ENCODE measurements around the gene SDK2.

Gene SDK2

GRCh38 chr17:73582359-73582758, 61.9 kb downstream of the SDK2 start:
- no peak for TF ChIP-seq CTCF (IDR thresholded peaks at IDR 0.05; ENCODE audit: low read depth, low read length)
- Histone ChIP-seq H3K27me3 (peaks cover 68% of the 10 kb centered on the region), H3K9me3 (no peaks in the 10 kb centered on the region), H3K4me3 (ENCODE audit: low read depth, low read length) (no peak overlapping the region), H3K4me1 (peaks cover 12% of the 10 kb centered on the region), H3K36me3 (no peaks in the 10 kb centered on the region)
- DNase-seq: no peak

- Histone ChIP-seq H3K9me3 (no peaks in the 10 kb centered on the region), H3K27me3 (peaks cover 78% of the 10 kb centered on the region), H3K4me3 (ENCODE audit: low read depth, low read length) (no peak overlapping the region), H3K36me3 (no peaks in the 10 kb centered on the region), H3K4me1 (peaks cover 8% of the 10 kb centered on the region)
- TF ChIP-seq CTCF (IDR thresholded peaks at IDR 0.05; ENCODE audit: low read depth, low read length): no peak
- no peak for DNase-seq
Measured at GRCh38 chr17:73581379-73581778, 62.9 kb downstream of the SDK2 start.

- TF ChIP-seq CTCF (IDR thresholded peaks at IDR 0.05; ENCODE audit: low read depth, low read length): no peak
- no peaks in the 10 kb centered on the region for H3K9me3 ChIP-seq
- no peak overlapping the region for H3K4me3 ChIP-seq (ENCODE audit: low read depth, low read length)
- H3K36me3 ChIP-seq: no peaks in the 10 kb centered on the region
- H3K4me1 ChIP-seq: no peaks in the 10 kb centered on the region
- peaks cover 84% of the 10 kb centered on the region for H3K27me3 ChIP-seq
- no peak for DNase-seq
Measured at GRCh38 chr17:73580073-73580710, 64.1 kb downstream of the SDK2 start.

- no peak for TF ChIP-seq CTCF (IDR thresholded peaks at IDR 0.05; ENCODE audit: low read depth, low read length)
- no peak for DNase-seq
- H3K4me1 ChIP-seq: no peaks in the 10 kb centered on the region
- H3K27me3 ChIP-seq: peaks cover 79% of the 10 kb centered on the region
- no peak overlapping the region for H3K4me3 ChIP-seq (ENCODE audit: low read depth, low read length)
- H3K9me3 ChIP-seq: no peaks in the 10 kb centered on the region
- no peaks in the 10 kb centered on the region for H3K36me3 ChIP-seq
Measured at GRCh38 chr17:73576556-73577098, 67.6 kb downstream of the SDK2 start.

- H3K4me1 ChIP-seq: no peaks in the 10 kb centered on the region
- H3K4me3 ChIP-seq (ENCODE audit: low read depth, low read length): no peak overlapping the region
- no peaks in the 10 kb centered on the region for H3K36me3 ChIP-seq
- no peak for DNase-seq
- no peaks in the 10 kb centered on the region for H3K9me3 ChIP-seq
- TF ChIP-seq CTCF (IDR thresholded peaks at IDR 0.05; ENCODE audit: low read depth, low read length): no peak
- peaks cover 83% of the 10 kb centered on the region for H3K27me3 ChIP-seq
Measured at GRCh38 chr17:73575470-73576221, 68.6 kb downstream of the SDK2 start.
